HepG2 (cell line): ENCODE measurements around the gene CDKN3. TPM values are rescaled to one million over a fixed set of nuclear protein-coding genes. Genes with fewer than 3 reads are reported as not detected.

Source experiments
- KLF15 ChIP-seq: sonication (generic); formaldehyde crosslinking; IDR thresholded peaks from 2 replicates; pipeline ENCODE4 v1.8.1; 2023; ENCODE audit warnings: borderline replicate concordance, mild to moderate bottlenecking, inconsistent platforms, missing genetic modification reagents, mixed read lengths
- NR1H2 ChIP-seq: sonication (generic); formaldehyde crosslinking; IDR thresholded peaks from 2 replicates; pipeline ENCODE4 v1.8.1; 2022; ENCODE audit warnings: low read depth, missing genetic modification reagents, borderline replicate concordance
- SIN3B ChIP-seq: fragments of 150-350 bp; IDR thresholded peaks from 2 replicates; pipeline ENCODE4 v1.6.1; 2014; ENCODE audit warnings: low read length
- STAT5B ChIP-seq: sonication (generic); formaldehyde crosslinking; IDR thresholded peaks from 2 replicates; pipeline ENCODE4 v1.4.0; 2020; ENCODE audit warnings: missing genetic modification reagents
- ZNF530 ChIP-seq: sonication (generic); formaldehyde crosslinking; IDR thresholded peaks from 2 replicates; pipeline ENCODE4 v1.5.0; 2020; ENCODE audit warnings: low read depth, mild to moderate bottlenecking, missing genetic modification reagents
- ZNF788 ChIP-seq: sonication (generic); formaldehyde crosslinking; IDR thresholded peaks from 2 replicates; pipeline ENCODE4 v1.5.0; 2020; ENCODE audit warnings: mild to moderate bottlenecking, missing genetic modification reagents, borderline replicate concordance
- ZSCAN12 ChIP-seq: sonication (generic); formaldehyde crosslinking; IDR thresholded peaks from 2 replicates; pipeline ENCODE4 v1.9.0; 2021; ENCODE audit warnings: mild to moderate bottlenecking, missing genetic modification reagents
- polyA plus RNA-seq, 8 experiments: library from polyadenylated mRNA; depleted of rRNA in 3 of 8; stranded (reverse) in 7 of 8; unstranded in 1 of 8; fragments of >200 nt; fragmentation: Illumina TruSeq in 4 of 8; extraction: Trizol in 4 of 8; gene quantifications; 2 replicates each; pipeline versions ENCODE4 v1.2.1 to v1.2.3, GENCODE V29; 2011 to 2016; ENCODE audit warnings: low read depth in 4 of 8, missing spikeins in 1 of 8, mixed read lengths in 1 of 8; ENCODE audit not compliant: insufficient read depth in 1 of 8
- total RNA-seq, 5 experiments: library from RNA; depleted of rRNA; stranded (reverse); fragments of >200 nt; fragmentation: Illumina TruSeq; extraction: Trizol; gene quantifications; 2 replicates each; pipeline ENCODE4 v1.2.3, GENCODE V29; 2016; ENCODE audit warnings: low read depth in 1 of 5
- TF ChIP-seq, protein P1 (sequence below): sonication (generic); formaldehyde crosslinking; IDR thresholded peaks from 2 replicates; pipeline ENCODE4 v1.8.0; 2022; ENCODE audit warnings: mild to moderate bottlenecking, missing genetic modification reagents, borderline replicate concordance
- TF ChIP-seq, protein P2 (sequence below): sonication (generic); formaldehyde crosslinking; IDR thresholded peaks from 2 replicates; pipeline ENCODE4 v1.4.0; 2020; ENCODE audit warnings: missing genetic modification reagents, borderline replicate concordance
- TF ChIP-seq, protein P3 (sequence below): sonication (generic); formaldehyde crosslinking; IDR thresholded peaks from 2 replicates; pipeline ENCODE4 v1.4.0; 2020; ENCODE audit warnings: missing genetic modification reagents; ENCODE audit errors: not compliant biosample characterization
- TF ChIP-seq, protein P4 (sequence below): sonication (generic); formaldehyde crosslinking; IDR thresholded peaks from 2 replicates; pipeline ENCODE4 v1.4.0; 2020; ENCODE audit warnings: missing genetic modification reagents
- TF ChIP-seq, protein P5 (sequence below): sonication (generic); formaldehyde crosslinking; IDR thresholded peaks from 2 replicates; pipeline ENCODE4 v1.5.0; 2020; ENCODE audit warnings: missing genetic modification reagents
- TF ChIP-seq, protein P6 (sequence below): sonication (generic); formaldehyde crosslinking; IDR thresholded peaks from 2 replicates; pipeline ENCODE4 v1.5.0; 2020; ENCODE audit warnings: missing genetic modification reagents
- TF ChIP-seq, protein P7 (sequence below): sonication (generic); formaldehyde crosslinking; IDR thresholded peaks from 2 replicates; pipeline ENCODE4 v1.8.0; 2022; ENCODE audit warnings: missing genetic modification reagents, low read depth, mild to moderate bottlenecking, borderline replicate concordance

CDKN3 gene
- total and polyA plus RNA-seq, 2 of the 13 experiments (the other 11 are each of a cell fraction or from before 2014, with no cell fraction given) = 63.0 to 88.9 TPM

DNA sequence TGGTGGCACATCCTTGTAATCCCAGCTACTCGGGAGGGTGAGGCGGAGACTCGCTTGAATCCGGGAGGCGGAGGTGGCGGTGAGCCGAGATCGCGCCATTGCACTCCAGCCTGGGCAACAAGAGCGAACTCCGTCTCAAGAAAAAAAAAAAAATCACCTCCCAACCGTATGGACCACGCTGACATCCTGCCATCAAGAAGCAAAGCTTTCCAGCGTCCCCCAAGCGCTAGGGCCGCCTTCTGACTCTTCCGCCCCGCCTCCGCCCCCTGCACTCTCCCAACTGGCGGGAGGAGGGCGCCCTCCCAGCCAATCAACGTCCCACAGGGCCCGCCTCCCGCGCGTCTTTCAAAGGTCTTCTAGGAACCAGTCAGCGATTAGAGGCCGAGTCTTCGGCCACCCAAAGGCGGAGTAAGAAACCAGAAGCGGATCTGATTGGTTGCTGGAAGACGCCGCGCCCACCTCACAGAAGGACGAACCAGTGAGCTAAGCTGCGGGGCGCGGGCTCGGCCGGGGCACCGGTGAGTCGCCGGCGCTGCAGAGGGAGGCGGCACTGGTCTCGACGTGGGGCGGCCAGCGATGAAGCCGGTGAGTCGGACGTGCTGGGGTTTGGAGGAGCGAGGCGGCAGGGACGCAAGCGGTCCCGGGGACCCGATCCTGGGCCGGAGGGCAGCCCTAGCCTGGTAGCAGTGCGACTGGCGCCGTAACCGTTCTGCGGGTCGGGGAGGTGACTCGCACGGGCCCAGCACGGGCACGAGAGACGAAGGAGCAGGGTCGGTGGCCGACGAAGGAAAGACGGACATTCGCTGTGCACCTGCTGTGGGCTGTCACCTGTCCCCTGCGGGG, at the start of gene CDKN3 (continued):
- no peak for TF ChIP-seq KLF15
- no peak for TF ChIP-seq NR1H2 (CRISPR knock-in tag)
- TF ChIP-seq, protein P1, sequence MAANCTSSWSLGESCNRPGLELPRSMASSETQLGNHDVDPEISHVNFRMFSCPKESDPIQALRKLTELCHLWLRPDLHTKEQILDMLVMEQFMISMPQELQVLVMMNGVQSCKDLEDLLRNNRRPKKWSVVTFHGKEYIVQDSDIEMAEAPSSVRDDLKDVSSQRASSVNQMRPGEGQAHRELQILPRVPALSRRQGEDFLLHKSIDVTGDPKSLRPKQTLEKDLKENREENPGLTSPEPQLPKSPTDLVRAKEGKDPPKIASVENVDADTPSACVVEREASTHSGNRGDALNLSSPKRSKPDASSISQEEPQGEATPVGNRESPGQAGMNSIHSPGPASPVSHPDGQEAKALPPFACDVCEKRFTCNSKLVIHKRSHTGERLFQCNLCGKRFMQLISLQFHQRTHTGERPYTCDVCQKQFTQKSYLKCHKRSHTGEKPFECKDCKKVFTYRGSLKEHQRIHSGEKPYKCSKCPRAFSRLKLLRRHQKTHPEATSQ (CRISPR knock-in tag) = peak; percentile 51; the same call in 1 of the 2 replicates
- no peak for TF ChIP-seq STAT5B
- TF ChIP-seq SIN3B = 0 out of 2 replicates have a peak, but pooled peaks have one; percentile 24
- no peak for TF ChIP-seq ZNF530 (CRISPR knock-in tag)
- no peak; the same call in 1 of the 2 replicates for TF ChIP-seq ZNF788 (CRISPR knock-in tag)
- no peak for TF ChIP-seq ZSCAN12 (CRISPR knock-in tag)
- TF ChIP-seq, protein P2, sequence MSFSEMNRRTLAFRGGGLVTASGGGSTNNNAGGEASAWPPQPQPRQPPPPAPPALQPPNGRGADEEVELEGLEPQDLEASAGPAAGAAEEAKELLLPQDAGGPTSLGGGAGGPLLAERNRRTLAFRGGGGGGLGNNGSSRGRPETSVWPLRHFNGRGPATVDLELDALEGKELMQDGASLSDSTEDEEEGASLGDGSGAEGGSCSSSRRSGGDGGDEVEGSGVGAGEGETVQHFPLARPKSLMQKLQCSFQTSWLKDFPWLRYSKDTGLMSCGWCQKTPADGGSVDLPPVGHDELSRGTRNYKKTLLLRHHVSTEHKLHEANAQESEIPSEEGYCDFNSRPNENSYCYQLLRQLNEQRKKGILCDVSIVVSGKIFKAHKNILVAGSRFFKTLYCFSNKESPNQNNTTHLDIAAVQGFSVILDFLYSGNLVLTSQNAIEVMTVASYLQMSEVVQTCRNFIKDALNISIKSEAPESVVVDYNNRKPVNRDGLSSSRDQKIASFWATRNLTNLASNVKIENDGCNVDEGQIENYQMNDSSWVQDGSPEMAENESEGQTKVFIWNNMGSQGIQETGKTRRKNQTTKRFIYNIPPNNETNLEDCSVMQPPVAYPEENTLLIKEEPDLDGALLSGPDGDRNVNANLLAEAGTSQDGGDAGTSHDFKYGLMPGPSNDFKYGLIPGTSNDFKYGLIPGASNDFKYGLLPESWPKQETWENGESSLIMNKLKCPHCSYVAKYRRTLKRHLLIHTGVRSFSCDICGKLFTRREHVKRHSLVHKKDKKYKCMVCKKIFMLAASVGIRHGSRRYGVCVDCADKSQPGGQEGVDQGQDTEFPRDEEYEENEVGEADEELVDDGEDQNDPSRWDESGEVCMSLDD = no peak
- TF ChIP-seq, protein P3, sequence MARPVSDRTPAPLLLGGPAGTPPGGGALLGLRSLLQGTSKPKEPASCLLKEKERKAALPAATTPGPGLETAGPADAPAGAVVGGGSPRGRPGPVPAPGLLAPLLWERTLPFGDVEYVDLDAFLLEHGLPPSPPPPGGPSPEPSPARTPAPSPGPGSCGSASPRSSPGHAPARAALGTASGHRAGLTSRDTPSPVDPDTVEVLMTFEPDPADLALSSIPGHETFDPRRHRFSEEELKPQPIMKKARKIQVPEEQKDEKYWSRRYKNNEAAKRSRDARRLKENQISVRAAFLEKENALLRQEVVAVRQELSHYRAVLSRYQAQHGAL (CRISPR knock-in tag) = no peak
- TF ChIP-seq, protein P4, sequence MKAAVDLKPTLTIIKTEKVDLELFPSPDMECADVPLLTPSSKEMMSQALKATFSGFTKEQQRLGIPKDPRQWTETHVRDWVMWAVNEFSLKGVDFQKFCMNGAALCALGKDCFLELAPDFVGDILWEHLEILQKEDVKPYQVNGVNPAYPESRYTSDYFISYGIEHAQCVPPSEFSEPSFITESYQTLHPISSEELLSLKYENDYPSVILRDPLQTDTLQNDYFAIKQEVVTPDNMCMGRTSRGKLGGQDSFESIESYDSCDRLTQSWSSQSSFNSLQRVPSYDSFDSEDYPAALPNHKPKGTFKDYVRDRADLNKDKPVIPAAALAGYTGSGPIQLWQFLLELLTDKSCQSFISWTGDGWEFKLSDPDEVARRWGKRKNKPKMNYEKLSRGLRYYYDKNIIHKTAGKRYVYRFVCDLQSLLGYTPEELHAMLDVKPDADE (CRISPR knock-in tag) = no peak
- TF ChIP-seq, protein P5, sequence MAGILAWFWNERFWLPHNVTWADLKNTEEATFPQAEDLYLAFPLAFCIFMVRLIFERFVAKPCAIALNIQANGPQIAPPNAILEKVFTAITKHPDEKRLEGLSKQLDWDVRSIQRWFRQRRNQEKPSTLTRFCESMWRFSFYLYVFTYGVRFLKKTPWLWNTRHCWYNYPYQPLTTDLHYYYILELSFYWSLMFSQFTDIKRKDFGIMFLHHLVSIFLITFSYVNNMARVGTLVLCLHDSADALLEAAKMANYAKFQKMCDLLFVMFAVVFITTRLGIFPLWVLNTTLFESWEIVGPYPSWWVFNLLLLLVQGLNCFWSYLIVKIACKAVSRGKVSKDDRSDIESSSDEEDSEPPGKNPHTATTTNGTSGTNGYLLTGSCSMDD = no peak
- TF ChIP-seq, protein P6, sequence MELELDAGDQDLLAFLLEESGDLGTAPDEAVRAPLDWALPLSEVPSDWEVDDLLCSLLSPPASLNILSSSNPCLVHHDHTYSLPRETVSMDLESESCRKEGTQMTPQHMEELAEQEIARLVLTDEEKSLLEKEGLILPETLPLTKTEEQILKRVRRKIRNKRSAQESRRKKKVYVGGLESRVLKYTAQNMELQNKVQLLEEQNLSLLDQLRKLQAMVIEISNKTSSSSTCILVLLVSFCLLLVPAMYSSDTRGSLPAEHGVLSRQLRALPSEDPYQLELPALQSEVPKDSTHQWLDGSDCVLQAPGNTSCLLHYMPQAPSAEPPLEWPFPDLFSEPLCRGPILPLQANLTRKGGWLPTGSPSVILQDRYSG = peak; percentile 32; the same call in 1 of the 2 replicates
- TF ChIP-seq, protein P7, sequence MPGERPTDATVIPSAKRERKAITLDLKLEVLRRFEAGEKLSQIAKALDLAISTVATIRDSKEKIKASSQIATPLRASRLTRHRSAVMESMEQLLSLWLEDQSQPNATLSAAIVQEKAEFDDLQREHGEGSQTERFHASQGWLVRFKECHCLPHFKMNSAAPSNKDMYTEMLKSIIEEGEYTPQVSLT (CRISPR knock-in tag) = no peak
